SK-N-MC (cell line): ENCODE results near the gene VSIG10L.

Experiments
- EZH2 ChIP-seq: fragments of 200-600 bp; sonication (generic); IDR thresholded peaks from one replicate; pipeline ENCODE4 v1.6.1; 2017; ENCODE audit warnings: antibody characterized with exemption
- FOXP2 ChIP-seq: optimal IDR thresholded peaks from 2 replicates; pipeline ENCODE3; 2011; ENCODE audit warnings: mild to moderate bottlenecking, moderate library complexity; ENCODE audit not compliant: insufficient read depth; ENCODE audit errors: extremely low read length, control extremely low read depth
- POLR2AphosphoS5 ChIP-seq: IDR thresholded peaks from 2 replicates; pipeline ENCODE4 v1.6.1; 2012; ENCODE audit warnings: mild to moderate bottlenecking, low read depth, low read length, borderline replicate concordance

DNA sequence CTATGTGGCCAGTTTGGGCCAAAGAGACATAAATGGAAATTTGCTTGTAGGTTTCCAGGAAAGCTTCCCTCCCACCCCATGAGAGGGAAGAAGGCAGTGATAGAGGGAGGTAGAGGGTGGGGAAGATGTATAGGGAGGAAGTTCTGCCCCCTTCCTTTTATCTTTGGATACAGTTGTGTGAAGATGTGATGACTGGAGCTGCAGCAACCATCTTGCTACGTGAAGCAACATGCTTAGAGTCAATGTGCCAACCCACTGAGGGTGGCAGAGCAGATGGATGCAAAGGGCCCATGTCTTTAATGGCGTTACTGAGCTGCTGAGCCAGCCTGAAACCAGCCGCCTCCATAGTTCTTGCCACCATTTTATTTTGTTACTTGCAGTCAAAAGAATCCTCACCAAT, 10.7 kb downstream of the VSIG10L start:
- TF ChIP-seq POLR2AphosphoS5 (no peak), EZH2 (no peak), FOXP2 (no peak)
